Pons (tissue), 1 donor: ENCODE results near the gene CAPN10.
"Not testable (repeated sequence)": the region's sequence is repeated elsewhere in the genome, so short reads cannot be mapped to it uniquely, and the experiment has no call there.

ENCODE experiments used
- DNase-seq: peaks from one replicate; pipeline ENCODE4 v3.0.0-alpha.2; 2016; ENCODE audit warnings: low spot score

The CAPN10 gene

DNA sequence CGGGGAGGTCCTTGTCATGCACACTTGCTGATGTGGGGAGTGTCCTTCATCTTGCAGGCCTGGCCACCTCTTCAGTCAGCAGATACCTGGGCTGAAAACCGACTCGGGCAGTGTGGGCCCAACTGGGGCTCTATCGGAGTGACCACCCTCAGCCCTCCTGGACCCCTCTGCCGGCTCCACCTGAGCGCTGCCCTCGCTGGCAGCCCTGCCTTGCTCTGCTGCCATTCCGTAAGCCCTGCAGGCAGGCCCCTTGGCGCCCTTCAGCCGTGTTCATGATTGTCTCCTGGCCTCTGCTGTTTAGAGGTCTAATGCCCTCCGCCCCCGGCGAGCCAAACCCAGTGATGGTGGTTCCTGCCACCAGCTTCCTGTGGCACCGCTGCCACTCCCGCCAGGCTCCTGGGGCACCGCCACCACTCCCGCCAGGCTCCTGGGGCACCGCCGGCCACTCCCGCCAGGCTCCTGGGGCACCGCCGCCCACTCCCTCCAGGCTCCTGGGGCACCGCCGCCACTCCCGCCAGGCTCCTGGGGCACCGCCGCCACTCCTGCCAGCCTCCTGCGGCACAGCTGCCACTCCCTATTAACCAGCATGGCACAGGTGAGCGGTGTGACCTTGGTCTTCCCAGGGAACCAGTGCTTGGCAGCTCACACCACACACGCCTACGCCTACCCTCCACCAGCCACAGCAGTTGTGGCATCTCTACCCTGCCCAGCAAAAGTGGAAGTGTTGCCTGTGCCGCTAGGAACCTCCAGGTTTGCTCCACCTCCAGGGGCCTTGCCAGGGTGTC lies 15.9 kb downstream of the CAPN10 start:
- DNase-seq: no peak

DNA sequence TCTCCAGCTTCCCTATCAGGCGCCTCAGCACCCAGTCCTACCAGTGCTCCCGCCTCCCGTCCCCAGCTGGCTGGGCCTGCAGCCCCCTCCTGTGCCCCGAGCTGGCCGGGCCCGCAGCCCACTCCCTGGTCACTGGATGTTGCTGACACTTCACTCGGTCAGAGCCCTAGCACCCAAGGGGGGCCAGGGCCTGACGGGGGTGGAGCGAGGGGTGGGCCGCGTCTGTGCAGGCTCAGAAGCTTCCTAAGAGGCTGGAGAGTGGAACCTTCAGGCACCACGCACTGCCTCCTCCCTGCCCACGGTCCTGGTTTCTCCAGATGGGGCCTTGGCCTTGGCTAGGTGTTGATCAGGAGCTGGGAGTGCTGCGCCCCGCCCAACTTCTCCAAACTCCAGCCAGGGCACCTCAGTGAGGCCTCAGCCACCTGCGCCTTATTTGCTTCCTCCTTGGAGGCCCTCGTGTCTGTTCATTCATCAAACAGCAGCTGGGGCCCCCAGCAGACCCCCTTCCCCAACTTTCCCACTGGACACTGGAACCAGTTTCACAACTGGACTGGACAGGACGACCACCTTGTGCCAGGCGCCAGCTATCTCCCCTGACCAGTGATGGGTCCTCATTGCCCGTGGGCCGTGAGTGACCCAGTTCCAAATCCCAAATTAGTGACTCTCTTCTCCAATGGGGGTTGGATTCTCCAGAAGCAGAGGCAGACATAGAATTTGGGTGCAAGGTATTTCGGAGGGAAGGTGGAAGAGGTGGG lies 16.7 kb downstream of the CAPN10 start:
- no peak for DNase-seq

DNA sequence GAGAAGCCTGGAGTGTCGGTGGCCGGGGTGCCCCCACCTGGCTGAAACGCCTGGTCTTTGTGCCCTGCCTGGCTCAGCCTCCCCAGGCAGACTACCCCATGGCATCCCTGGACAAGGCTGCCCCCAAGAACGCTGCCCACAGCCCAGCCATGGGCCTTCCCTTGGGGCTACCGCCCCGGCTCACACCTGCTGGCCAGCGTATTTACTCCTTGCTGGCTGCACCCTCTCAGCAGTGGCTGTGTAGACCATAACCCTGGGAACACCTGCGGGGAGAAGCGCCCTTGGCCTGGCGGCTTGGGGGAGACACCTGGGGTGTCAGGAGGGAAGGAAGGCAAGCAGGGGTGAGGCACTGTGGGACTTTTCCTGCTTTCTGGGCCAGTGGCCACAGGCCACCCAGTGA lies 17.3 kb downstream of the CAPN10 start:
- DNase-seq: no peak

GRCh38 chr2:240604291-240604938 lies 17.9 kb downstream of the CAPN10 start:
- peak; percentile 92 for DNase-seq

GRCh38 chr2:240604939-240605716 lies 18.6 kb downstream of the CAPN10 start:
- DNase-seq: no peak

- DNase-seq: no peak
Observed at GRCh38 chr2:240605867-240606743, 19.6 kb downstream of the CAPN10 start.

- DNase-seq: peak; percentile 42
Observed at GRCh38 chr2:240611601-240612210, 25.2 kb downstream of the CAPN10 start.

DNA sequence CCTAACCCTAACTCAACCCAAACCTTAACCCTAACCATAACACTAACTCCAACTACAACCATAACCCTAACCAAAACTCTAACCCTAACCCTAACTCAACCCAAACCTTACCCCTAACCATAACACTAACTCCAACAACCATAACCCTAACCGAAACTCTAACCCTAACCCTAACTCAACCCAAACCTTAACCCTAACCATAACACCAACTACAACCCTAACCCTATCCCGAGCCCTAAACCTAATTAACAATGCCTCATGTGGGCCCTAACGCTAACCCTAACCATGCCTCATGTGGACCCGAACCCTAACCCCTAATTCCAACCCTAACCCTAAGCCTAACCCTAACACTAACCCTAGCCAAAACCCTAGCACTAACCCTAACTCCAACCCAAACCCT lies 27.2 kb downstream of the CAPN10 start:
- DNase-seq: no peak

DNA sequence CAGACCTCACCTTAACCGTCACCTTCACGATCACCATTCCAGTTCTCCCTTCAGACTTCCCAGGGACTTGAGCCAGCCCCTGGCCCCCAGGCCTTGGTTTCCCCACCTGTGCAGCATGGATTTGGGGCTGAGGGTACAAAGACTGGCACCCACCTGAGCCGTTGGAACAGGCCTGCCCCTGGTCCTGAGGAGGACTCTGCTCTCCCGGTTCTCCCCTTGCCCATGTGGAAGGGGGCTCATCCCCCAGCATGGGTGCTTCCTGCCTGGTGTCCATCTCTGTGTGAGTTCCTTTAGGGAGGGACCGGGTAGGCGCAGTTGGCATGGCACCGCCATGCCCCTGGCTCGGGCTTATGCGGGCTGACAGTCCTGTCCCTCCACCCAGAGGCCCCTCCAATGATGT lies 27.9 kb downstream of the CAPN10 start:
- no peak for DNase-seq

DNA sequence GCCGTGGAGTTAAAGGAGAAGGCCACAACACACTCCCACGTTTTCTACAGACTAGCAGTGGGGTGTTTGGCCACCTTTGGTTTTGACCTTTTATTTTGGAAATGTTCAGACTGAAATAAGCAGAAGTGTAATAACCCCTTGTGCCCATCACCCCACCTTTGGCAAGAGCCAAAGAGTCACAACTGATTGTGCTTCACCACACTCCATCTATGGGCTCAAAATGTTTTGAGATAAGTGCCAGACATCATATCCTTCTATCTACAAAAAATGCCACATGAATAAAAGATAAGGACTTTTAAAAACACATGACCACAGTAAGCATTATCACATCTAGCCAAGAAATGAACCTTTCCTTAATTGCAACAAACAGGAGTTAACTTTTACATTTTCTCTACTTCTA lies 28.9 kb downstream of the CAPN10 start:
- no peak for DNase-seq

DNA sequence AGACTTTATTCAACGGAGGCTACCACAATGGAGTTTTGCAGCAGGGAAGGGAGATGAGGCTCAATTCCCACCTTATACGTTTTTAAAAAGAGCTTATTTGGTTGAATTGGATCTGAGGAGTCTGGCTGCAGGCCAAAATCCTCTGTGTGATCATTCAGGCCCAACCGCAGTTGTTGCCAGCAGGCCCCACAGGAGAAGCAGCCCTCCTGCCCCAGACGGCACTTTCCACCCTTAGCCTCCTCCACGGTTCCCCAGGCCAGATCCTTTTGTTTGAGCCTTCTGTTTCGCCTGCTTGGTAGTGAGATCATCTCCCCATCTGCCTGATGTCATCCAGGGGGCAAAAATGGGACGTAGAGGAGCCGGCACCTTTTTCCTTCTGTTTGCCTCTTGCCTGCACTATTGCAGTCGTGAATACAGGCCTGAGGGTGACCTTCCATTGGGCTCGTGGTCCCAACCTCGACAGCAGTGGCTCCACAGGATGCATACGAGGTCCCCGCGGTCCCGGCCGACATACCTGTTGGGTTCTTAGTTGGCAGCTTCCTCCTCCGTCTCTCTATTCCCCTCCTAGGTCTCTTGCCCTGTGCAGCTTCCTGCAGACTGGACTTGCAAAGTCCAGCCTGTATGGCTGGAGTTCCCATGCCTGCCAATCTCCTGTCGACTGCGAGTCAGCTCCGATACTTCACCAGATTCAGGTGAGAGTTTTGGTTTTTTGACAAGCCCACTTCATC lies 29.4 kb downstream of the CAPN10 start:
- DNase-seq: no peak

- not testable (repeated sequence) for DNase-seq
Observed at GRCh38 chr2:240616860-240617666, 30.5 kb downstream of the CAPN10 start.

GRCh38 chr2:240618776-240619175 lies 32.2 kb downstream of the CAPN10 start:
- no peak for DNase-seq

DNA sequence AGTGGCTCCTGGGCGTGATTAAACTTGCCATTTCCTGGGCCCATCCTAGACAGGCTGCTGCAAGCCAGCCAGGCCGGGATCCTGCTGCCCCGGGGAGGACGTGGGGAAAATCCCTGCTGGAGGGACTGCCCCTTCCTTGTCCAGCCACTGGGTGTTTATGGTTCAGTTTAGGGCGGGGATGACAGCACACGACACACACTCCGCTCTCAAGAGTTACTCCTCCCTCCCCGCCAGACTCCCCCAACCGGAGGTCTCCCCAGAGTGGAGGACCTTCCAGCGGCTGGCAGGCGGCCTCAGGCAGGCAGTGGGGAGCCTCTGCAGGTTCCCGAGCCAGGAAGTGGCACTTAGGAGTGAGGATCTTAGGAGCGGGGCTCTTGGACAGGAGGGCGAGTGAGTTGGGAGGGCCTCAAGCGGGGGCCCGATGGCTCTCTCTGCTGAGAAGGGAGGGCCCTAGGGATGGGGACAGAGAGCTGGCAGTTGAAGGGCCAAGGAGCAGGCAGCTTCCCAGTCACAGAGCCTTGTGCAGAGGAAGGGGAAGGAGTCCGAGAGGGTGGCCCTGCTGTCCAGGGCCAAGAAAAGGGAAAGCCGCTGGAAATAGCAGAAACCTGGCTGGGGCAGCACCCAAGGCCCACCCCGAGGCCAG lies 33.1 kb downstream of the CAPN10 start:
- no peak for DNase-seq

- DNase-seq: no peak
Observed at GRCh38 chr2:240620149-240620731, 33.7 kb downstream of the CAPN10 start.

DNA sequence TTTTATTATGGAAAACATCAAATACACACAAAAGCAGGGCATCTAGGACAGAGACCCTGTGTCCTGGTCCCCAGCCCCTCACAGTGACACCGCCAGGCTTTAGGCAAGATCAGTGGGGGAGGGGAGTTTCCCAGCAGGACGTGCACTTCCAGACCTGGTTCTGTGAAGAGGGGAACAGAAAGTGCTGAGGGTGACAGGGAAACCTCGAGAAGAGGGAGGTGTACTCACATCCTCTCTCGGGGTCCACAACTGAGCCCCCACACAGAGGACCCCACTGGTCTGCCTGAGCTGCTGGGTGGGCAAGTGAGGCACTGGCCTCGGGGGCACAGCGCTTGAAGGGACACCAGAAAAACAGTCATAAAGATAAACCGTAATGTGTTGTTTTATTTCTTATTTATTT lies 34.3 kb downstream of the CAPN10 start:
- no peak for DNase-seq

DNA sequence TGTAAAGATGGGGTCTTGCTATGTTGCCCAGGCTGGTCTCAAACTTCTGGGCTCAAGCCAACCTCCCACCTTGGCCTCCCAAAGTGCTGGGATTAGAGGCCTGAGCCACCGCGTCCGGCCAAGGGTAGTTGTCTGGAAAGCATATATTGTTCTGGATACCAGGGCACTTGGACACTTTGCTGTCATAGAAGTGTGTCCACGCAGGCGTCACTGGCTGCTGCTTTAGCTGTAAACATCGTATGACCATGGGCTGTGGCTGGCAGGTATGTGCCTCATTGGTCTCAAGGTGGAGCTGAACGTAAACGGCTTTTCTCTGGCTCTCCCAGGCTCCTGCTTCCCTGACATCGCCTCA lies 35.5 kb downstream of the CAPN10 start:
- no peak for DNase-seq

DNA sequence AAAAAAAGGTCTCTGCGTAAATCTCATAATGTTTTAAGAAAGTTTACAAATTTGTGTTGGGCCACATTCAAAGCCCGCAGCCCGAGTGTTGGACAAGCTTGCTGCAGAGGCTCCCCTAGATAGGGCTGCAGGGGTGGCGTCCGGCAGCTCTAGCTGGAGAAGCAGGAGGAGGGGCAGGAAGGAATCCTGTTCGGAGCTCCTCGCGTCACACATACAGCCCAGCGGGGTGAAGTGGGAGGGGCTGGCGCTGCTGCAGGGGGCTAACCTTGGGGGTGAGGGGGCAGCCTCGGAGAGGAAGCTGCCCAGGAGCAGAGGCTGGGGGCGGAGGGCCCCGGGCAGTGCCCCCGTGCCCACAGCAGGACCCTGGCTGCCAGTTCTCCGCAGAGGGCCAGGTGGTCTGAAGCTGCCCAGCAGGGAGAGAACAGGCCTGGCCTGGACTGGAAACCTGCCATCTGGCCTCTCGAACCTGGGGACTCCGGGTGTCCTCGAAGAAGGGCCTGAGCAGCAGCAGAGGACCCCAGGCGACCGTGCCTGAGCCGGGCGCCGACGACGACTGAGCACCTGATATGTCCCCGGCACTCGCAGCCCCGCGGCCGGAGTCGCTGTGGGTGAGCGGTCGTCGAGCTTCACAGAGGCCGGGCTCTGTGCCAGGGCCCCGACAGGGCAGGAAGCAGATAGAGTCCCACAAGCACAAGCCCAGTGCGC lies 36.1 kb downstream of the CAPN10 start:
- no peak for DNase-seq
